ENCODE results near the gene EXOSC5. TPM values are rescaled to one million over a fixed set of nuclear protein-coding genes. Genes with fewer than 3 reads are reported as not detected.
"Not testable (repeated sequence)": the region's sequence is repeated elsewhere in the genome, so short reads cannot be mapped to it uniquely, and the experiment has no call there.

The EXOSC5 gene
- total RNA-seq, 1 donor from 2014 or later: 10.6 TPM

DNA sequence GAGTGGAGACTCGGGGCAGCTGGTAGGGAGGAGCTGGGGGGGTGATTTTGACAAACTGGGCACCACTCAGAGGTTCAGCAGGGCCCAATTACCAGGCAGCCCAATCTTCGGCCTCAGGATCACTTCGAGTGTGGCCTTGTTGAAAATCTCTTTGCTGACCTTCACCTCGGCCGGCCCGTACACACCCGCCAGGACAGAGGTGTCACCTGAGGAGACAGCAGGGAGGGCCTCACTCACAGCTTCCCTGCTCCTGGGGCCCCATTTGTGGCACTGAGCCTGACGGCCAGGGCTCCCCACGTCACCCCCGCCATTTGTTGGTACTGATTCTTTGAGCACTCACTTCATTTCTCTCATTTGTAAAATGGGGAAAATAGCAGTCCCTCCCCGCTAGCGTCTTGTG, 4.4 kb downstream of the EXOSC5 start:
- DNase-seq (ENCODE audit: extremely low spot score, unreplicated experiment): no peak
- no peak for TF ChIP-seq CTCF (IDR thresholded peaks at IDR 0.05)
- Mint-ChIP-seq H3K27ac (ENCODE audit: unreplicated experiment) (no peak overlapping the region), H3K27me3 (ENCODE audit: unreplicated experiment) (no peaks in the 10 kb centered on the region), H3K4me3 (ENCODE audit: unreplicated experiment) (no peak overlapping the region), H3K9me3 (ENCODE audit: unreplicated experiment) (no peaks in the 10 kb centered on the region), H3K36me3 (ENCODE audit: unreplicated experiment) (peaks cover 2% of the 10 kb centered on the region), H3K4me1 (ENCODE audit: unreplicated experiment) (peaks cover 15% of the 10 kb centered on the region)

DNA sequence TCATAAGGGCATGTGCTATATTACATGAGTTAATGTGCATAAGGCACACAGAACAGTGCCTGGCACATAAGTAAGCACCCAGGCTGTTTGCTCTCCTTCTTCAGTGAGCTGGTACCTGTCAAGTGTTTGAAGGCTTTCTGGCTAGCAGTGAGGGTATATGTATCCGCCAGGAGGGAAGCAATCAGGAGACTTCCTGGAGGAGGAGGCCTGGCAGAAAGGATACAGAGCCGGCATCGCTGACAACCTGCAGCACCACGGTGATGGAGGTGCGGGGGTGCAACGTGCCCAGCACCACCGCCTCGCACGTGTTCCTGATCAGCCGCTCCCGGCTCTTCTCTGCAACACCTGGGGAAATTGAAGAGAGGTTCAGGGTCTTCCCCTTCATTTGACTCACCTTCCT, 5.5 kb downstream of the EXOSC5 start:
- no peak overlapping the region for H3K4me3 Mint-ChIP-seq (ENCODE audit: unreplicated experiment)
- DNase-seq (ENCODE audit: extremely low spot score, unreplicated experiment): no peak
- H3K4me1 Mint-ChIP-seq (ENCODE audit: unreplicated experiment): peaks cover 10% of the 10 kb centered on the region
- H3K27ac Mint-ChIP-seq (ENCODE audit: unreplicated experiment): no peak overlapping the region
- no peak for TF ChIP-seq CTCF (IDR thresholded peaks at IDR 0.05)
- H3K36me3 Mint-ChIP-seq (ENCODE audit: unreplicated experiment): peaks cover 3% of the 10 kb centered on the region
- no peaks in the 10 kb centered on the region for H3K27me3 Mint-ChIP-seq (ENCODE audit: unreplicated experiment)
- no peaks in the 10 kb centered on the region for H3K9me3 Mint-ChIP-seq (ENCODE audit: unreplicated experiment)

DNA sequence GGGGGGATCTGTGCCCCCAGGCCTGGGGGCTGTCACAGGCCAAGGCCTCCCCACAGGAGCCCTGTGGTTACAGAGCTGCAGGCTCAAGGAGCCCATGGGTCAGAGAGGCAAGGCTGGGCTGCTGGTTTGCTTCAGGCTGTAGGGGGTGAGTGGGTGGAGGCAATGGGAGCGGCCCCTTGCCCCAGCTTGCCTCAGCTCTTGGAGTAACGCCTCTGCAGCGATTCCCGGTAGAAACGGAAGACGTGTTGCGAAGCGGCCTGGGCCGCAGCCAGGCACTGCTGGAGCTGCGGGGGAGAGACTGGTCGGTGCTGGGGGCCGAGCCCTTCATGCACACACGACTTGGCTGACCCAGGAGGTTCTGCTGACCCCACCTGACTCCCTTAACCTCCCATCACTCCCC, 10.7 kb downstream of the EXOSC5 start:
- DNase-seq (ENCODE audit: extremely low spot score, unreplicated experiment): no peak
- no peak for TF ChIP-seq CTCF (IDR thresholded peaks at IDR 0.05)
- no peaks in the 10 kb centered on the region for H3K27me3 Mint-ChIP-seq (ENCODE audit: unreplicated experiment)
- peaks cover 10% of the 10 kb centered on the region for H3K36me3 Mint-ChIP-seq (ENCODE audit: unreplicated experiment)
- no peak overlapping the region for H3K4me3 Mint-ChIP-seq (ENCODE audit: unreplicated experiment)
- H3K9me3 Mint-ChIP-seq (ENCODE audit: unreplicated experiment): no peaks in the 10 kb centered on the region
- H3K4me1 Mint-ChIP-seq (ENCODE audit: unreplicated experiment): no peaks in the 10 kb centered on the region
- no peak overlapping the region for H3K27ac Mint-ChIP-seq (ENCODE audit: unreplicated experiment)

DNA sequence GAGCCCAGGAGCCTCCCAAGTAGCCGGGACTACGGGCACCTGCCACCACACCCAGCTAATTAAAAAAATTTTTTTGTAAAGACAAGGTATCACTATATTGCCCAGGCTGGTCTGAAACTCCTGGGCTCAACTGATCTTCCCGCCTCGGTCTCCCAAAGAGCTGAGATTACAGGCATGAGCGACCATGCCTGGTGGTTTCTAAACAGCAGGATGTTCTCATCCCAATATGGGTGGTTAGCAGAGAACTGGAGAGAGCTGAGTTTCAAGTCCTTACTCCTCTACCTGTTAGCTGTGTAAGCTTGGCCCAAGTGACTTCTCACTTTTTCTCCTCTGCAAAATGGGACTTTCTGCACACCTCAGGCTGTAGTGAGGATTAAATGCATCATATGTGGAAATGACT, 12.8 kb downstream of the EXOSC5 start:
- no peak for DNase-seq (ENCODE audit: extremely low spot score, unreplicated experiment)
- Mint-ChIP-seq H3K27ac (ENCODE audit: unreplicated experiment) (no peak overlapping the region), H3K36me3 (ENCODE audit: unreplicated experiment) (peaks cover 8% of the 10 kb centered on the region), H3K4me3 (ENCODE audit: unreplicated experiment) (no peak overlapping the region), H3K4me1 (ENCODE audit: unreplicated experiment) (no peaks in the 10 kb centered on the region), H3K9me3 (ENCODE audit: unreplicated experiment) (no peaks in the 10 kb centered on the region), H3K27me3 (ENCODE audit: unreplicated experiment) (no peaks in the 10 kb centered on the region)
- TF ChIP-seq CTCF (IDR thresholded peaks at IDR 0.05): no peak

GRCh38 chr19:41381536-41381935, 15.6 kb downstream of the EXOSC5 start:
- not testable (repeated sequence) for H3K4me1 Mint-ChIP-seq (ENCODE audit: unreplicated experiment); H3K27ac Mint-ChIP-seq (ENCODE audit: unreplicated experiment); H3K4me3 Mint-ChIP-seq (ENCODE audit: unreplicated experiment); H3K9me3 Mint-ChIP-seq (ENCODE audit: unreplicated experiment); H3K27me3 Mint-ChIP-seq (ENCODE audit: unreplicated experiment); H3K36me3 Mint-ChIP-seq (ENCODE audit: unreplicated experiment); DNase-seq (ENCODE audit: extremely low spot score, unreplicated experiment)

All from osteocyte (in vitro differentiated cells).